EH (cell line): Measurements from ENCODE around the gene GMEB1.

Experiments used
- DNase-seq: peaks from one replicate; pipeline ENCODE4 v3.0.0-alpha.2; 2015; ENCODE audit warnings: low read depth

Gene GMEB1

DNA sequence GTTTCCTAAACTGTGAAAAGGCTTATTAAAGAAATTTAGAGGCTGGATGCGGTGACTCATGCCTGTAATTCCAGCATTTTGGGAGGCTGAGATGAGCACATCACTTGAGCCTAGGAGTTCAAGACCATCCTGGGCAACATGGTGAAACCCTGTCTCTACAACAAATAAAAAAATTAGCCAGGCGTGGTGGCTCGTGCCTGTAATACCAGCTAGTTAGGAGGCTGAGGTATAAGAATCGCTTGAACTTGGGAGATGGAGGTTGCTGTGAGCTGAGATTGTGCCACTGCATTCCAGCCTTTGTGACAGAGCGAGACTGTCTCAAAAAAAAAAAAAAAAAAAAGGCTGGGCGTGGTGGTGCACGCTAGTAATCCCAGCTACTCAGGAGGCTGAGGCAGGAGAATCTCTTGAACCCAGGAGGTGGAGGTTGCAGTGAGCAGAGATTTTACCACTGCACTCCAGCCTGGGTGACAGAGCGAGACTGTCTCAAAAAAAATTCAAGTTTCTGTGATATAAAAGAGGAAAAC, 82.2 kb downstream of the GMEB1 start:
- peak; percentile 25 for DNase-seq

DNA sequence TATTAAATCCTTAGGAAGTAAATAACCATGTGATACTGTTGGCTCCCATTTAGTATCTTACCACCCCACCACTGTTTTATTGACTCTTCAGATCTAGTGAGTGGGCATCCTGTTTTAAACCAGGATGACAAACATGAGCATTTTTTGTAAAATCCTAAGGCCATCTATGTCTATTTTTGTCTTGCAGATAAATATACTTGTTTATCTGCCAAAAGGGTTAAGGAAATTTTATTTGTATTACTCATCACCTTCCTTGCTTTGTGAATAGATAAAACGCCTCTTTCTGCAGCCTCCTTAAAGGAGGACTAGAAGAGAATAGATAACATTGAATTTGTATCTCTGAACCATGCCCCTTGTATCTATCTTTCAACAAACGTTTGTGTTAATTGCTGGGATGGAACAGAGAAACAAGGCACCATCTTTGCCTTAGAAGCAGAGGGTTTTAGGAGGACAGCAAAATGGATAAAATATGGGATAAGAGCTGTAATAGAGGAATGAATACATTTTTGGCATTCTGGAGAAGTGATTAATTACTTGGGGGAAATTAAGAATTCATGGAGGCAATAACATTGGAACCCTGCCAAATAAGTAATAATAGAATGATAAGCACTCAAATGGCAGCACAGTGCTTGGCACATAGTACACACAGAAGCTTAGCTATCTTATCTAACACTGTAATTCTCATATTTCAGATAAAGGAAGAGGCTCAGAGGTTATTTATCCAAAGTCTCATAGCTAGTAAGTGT, 82.9 kb downstream of the GMEB1 start:
- peak; percentile 86 for DNase-seq

DNA sequence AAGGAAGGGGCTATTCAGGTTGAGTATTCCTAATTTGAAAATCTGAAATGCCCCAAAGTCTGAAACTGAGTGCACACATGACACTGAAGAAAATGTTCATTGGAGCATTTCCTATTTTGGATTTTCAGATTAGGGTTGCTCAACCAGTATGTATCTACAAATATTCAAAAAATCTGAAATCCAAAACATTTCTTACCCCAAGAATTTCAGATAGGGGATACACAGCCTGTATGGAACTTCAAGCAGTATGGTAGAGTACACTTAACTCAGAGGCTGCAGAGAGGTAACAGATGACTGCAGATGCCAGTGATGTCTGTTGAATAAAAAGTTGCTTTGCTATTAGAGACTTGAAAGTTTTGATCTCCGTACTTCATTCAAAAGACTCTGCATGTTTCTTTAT, 87.1 kb downstream of the GMEB1 start:
- DNase-seq, result peak; percentile 64

DNA sequence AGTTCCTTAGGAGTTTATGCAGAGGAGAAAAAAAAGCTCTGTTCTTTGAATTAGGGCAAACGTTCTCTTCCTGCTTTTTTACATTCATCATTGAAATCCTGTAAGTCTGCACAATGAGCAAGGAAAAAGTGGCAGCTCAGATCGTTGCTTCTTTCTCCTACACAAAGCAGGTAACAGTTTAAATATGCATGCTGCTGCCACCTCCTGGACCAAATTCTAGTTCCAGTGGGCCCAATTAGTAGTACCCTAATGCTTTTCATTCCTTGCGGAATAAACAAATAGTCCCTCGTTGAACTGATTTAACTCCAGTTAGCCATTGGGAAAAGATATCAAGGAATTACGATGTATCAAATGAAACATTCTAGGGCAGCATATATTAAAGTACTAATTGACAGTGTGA, 88.3 kb downstream of the GMEB1 start:
- peak; percentile 29 for DNase-seq

DNA sequence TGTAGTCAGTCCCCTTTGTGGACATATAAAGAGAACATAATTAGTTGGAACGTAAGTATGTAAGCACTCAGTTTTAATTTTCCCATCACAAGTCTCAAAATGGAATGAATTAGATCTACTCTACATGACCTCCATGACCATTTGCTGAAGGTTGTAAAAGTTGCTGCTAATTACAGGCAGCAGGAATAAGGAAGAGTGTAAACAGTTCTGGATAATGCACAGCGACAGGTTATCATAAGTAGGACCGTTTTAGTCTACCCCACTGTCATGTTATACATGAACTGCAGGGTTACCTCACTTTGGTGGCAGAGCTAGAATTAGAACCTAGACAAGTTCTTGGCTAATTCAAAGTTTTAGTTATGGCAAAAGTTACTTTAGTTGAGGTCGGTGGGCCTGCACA, 89.8 kb downstream of the GMEB1 start:
- no peak for DNase-seq

DNA sequence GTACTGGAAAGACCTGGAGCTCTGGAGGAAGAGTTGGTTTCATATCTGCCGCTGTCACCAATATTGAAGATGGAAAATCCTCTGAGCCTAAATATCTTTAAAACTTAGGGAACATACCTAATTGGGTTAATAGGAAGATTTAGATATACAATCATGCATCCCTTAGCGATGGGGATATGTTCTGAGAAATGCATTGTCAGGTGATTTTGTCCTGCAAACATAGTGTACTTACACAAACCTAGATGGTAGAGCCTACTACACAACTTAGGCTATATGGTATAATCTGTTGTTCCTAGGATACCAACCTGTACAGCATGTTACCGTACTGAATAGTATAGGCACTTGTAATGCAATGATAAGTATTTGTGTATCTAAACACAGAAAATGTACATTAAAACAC, 90.7 kb downstream of the GMEB1 start:
- DNase-seq, result no peak

DNA sequence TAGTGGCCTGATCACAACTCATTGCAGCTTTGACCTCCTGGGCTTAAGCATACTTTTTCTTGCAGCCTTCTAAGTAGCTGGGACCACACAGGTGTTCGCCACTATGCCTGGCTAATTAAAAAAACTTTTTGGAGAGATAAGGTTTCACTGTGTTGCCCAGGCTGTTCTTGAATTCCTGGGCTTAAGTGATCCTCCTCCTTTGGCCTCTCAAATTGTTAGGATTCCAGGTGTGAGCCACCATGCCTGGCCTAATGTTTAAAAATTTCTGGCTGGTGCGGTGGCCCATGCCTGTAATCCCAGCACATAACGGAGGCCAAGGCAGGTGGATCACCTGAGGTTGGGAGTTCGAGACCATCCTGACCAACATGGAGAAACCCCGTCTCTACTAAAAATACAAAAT, 92.6 kb downstream of the GMEB1 start:
- no peak for DNase-seq

DNA sequence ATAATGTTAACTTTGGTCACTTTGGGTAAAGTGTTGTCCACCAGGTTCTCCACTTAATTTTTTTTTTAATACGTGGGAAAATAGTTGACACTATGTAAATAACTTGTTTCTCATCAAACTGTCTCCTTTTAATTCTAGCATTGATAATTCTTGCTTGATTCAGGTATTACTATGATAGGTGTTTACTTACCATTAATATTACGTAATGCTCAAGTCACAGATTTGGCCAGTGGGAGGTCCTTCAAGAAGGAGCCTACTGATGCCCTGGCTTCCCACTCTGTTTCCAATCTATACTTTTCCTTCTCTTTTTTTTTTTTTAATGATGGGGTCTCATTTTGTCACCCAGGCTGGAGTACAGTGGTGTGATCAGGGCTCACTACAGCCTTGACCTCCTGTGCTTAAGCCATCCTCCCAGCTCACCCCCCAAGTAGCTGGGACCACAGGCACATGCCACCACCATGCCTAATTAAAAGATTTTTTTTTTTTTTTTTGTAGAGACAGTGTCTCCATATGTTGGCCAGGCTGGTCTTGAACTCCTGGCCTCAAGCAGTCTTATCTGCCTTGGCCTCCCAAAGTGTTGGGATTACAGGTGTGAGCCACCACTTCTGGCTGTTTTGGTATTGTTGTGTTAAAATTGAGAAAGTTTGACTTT, 98.1 kb downstream of the GMEB1 start:
- DNase-seq, result no peak
